ENCODE results near the gene B3GAT1.
A peak's percentile ranks its signal among the peaks of the same experiment; 100 is the strongest.

Gene B3GAT1

GRCh38 chr11:134369656-134370525, 42.2 kb downstream of the B3GAT1 start:
- no peak for DNase-seq

- DNase-seq: no peak
These were observed 44.3 kb downstream of the B3GAT1 start for GRCh38 chr11:134367781-134368180.

GRCh38 chr11:134366254-134366653, 45.8 kb downstream of the B3GAT1 start:
- DNase-seq: no peak

- DNase-seq: no peak
These were observed 46.8 kb downstream of the B3GAT1 start for GRCh38 chr11:134365011-134365925.

- DNase-seq: no peak
These were observed 47.8 kb downstream of the B3GAT1 start for GRCh38 chr11:134364261-134364660.

GRCh38 chr11:134363592-134363991, 48.5 kb downstream of the B3GAT1 start:
- no peak for DNase-seq

- no peak for DNase-seq
These were observed 48.9 kb downstream of the B3GAT1 start for GRCh38 chr11:134363161-134363560.

GRCh38 chr11:134362192-134362901, 49.7 kb downstream of the B3GAT1 start:
- DNase-seq: no peak

GRCh38 chr11:134361661-134362060, 50.4 kb downstream of the B3GAT1 start:
- no peak for DNase-seq

GRCh38 chr11:134360050-134360835, 51.8 kb downstream of the B3GAT1 start:
- DNase-seq: peak; percentile 71

- DNase-seq: no peak
These were observed 52.4 kb downstream of the B3GAT1 start for GRCh38 chr11:134359646-134360045.

- no peak for DNase-seq
These were observed 53.1 kb downstream of the B3GAT1 start for GRCh38 chr11:134358856-134359490.

GRCh38 chr11:134358165-134358855, 53.7 kb downstream of the B3GAT1 start:
- no peak for DNase-seq

GRCh38 chr11:134357545-134357839, 54.5 kb downstream of the B3GAT1 start:
- no peak for DNase-seq

GRCh38 chr11:134356656-134357544, 55.1 kb downstream of the B3GAT1 start:
- no peak for DNase-seq

GRCh38 chr11:134355656-134356055, 56.4 kb downstream of the B3GAT1 start:
- DNase-seq: no peak

GRCh38 chr11:134355136-134355535, 56.9 kb downstream of the B3GAT1 start:
- DNase-seq: no peak

GRCh38 chr11:134352111-134352510, 59.9 kb downstream of the B3GAT1 start:
- DNase-seq: no peak

GRCh38 chr11:134350381-134350780, 61.7 kb downstream of the B3GAT1 start:
- no peak for DNase-seq

- no peak for DNase-seq
These were observed 62.2 kb downstream of the B3GAT1 start for GRCh38 chr11:134349802-134350355.
